Activated T-helper 1 cell treated with anti-CD3 and anti-CD28 coated beads, Interleukin-2, amount 50 U/mL, for 16 hours (primary cell): Measurements from ENCODE around the gene DNAJB6.
"Not testable (repeated sequence)": the region's sequence is repeated elsewhere in the genome, so short reads cannot be mapped to it uniquely, and the experiment has no call there.

Source experiments
- DNase-seq, 2 donors: peaks; one replicate each; pipeline ENCODE4 v3.0.0-alpha.2; 2020; ENCODE audit warnings: low read depth in 1 of 2, low spot score in 1 of 2

The DNAJB6 gene

DNA sequence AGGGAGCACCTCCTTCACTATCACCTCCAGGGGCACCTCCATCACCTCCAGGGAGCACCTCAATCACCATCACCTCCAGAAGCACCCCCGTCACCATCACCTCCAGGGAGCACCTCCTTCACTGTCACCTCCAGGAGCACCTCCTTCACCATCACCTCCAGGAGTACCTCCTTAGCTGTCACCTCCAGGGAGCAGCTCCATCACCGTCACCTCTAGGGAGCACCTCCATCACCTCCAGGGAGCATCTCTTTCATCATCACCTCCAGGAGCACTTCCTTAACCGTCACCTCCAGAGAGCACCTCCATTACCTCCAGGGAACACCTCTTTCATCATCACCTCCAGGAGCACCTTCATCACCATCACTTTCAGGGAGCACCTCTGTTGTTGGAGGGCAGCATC is 103.0 kb downstream of the DNAJB6 start:
- no peak for DNase-seq

- no peak for DNase-seq
These were observed 103.7 kb downstream of the DNAJB6 start for GRCh38 chr7:157440346-157441022.

DNA sequence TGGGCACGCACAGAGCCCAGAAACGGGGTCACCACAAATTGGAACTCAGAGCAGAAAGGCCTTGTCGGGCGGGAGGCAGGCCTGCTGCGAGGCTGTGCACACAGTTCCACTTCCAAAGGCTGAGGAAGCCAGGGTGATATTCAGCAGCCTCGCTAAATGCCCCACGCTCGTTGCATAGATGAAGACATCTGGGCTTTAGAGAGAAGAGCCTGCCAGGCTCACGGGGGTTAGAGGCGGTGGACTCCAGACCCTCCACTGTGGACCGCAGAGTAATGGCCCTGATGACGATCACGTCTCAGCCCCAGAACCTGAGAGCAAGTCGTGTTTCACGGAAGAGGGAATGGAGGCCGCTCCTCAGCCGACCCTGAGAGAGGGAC is 104.2 kb downstream of the DNAJB6 start:
- no peak for DNase-seq

GRCh38 chr7:157442456-157442855 is 105.7 kb downstream of the DNAJB6 start:
- DNase-seq, result no peak

GRCh38 chr7:157442993-157443831 is 106.4 kb downstream of the DNAJB6 start:
- no peak for DNase-seq

- DNase-seq, result no peak
These were observed 107.4 kb downstream of the DNAJB6 start for GRCh38 chr7:157444011-157444842.

GRCh38 chr7:157444843-157445135 is 108.0 kb downstream of the DNAJB6 start:
- DNase-seq, result no peak

DNA sequence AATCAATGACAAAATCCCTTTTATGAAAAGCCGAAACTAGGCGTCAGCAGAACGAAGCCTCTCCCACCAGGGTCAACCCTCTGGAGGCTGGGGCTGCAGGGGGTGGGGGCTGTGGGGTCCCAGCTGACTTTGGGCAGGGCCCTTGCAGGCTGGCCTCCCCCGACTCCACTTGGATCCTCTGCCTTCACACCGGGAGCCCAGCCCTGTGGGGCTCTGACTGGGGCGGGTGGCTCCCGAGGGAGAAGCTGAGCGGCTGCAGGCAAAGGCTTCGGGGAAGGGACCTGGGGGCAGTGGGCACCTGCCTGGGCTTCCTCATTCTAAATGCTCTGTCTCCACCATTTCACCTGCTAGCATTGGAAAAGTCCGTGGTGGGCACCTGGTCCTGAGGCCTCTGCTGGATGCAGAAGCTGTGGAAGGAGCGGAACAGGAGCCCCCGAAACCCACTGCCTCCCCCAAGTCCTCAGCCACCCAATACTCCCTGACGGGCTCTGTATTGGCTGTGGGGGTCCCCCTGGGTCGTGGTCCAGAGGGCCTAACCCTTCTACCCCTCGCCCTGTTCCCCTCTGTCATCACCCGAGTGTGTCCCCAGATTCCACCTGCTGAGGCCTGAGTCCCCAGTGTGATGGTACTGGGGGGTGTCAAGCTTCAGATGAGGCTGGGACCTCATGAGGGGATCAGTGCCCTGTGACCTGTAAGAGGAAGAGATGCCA is 108.6 kb downstream of the DNAJB6 start:
- no peak for DNase-seq

- no peak for DNase-seq
These were observed 109.1 kb downstream of the DNAJB6 start for GRCh38 chr7:157445956-157446295.

DNA sequence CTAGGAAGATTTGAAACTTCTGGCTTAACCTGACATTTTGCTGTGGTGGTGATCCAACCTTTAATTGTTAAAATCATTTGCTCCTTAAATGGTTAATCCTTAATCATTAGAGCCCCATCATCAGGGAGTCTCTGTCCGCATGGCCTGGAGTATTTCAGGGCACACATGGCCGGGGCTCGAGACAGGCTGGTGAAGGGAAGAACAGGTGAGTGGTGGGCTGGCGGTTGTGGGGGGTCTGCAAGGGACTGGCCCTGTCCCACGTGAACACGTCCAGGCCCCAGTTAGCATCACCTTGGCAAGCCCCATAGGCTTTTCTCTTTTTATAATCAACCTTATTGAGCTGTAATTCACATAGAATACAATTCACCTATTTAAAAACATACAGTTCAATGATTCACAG is 109.5 kb downstream of the DNAJB6 start:
- DNase-seq, result no peak

DNA sequence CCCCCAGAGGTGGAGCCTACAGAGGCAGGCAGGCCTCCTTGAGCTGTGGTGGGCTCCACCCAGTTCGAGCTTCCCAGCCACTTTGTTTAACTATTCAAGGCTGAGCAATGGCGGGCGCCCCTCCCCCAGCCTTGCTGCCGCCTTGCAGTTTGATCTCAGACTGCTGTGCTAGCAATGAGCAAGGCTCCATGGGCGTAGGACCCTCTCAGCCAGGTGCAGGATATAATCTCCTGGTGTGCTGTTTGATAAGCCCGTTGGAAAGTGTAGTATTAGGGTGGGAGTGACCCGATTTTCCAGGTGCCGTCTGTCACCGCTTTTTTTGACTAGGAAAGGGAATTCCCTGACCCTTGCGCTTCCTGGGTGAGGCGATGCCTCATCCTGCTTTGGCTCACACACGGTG is 117.2 kb downstream of the DNAJB6 start:
- DNase-seq, result not testable (repeated sequence)

DNA sequence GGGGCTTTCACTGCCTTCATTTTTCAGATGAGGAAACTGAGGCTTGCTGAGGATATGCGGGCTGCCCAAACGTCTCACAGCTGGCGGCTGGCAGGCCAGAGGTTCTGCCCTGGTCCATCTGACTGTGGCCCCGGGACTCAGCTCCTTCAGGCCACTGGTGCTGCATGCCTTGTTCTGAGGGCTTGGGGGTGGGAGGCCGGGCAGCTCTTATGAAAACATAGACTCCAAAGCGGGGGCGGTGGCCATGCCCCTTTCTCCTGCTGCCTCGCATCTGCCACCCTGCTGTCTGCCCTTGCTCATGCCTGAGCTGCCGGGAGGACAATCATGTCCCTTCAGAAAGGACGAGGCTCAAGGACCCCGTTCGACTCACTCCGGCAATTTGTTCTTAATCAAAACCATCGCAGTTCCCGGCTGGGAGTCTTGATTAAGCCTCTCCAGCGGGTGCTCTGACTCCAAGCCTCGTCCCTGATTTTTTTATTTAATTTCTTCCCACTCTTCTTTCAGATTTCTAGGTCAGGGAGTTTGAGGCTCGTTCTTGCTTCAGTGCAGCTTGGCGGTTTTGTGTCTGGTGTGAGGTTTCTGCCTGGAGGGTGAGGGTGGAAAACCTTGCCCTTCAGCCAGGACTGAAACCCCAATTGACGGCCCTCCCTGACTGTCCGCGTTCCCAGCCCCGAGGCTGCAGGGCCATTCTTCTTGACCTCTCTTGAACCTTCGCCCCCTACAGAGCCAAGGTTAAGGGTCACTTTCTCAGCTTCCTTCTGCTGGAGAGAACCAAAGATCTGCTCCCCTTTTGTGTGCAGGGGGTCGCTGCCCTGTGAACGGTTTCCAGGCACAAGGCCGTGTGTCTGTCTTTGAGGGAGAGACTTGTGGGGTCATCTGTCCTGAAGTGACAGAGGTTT is 120.8 kb downstream of the DNAJB6 start:
- DNase-seq, result no peak

- no peak for DNase-seq
These were observed 121.4 kb downstream of the DNAJB6 start for GRCh38 chr7:157458254-157458633.

DNA sequence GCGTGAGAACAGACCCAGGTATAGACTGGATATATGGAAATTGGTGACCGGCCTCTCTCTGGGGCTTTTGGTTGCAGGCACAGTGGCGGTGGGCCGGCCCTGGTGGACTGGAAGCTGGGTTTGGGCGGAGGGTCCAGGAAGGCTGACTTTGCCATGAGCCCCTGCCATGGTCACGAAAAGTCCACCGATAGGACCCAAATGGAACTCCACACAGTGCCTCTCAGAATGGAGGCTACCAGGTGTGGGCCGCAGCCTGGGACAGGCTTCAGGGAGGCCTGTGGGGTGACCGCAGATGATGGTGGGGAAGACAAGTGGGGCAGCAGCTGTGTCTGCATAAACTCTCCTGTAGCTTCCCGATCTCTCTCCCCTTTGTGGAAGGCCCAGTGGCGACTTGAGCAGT is 123.2 kb downstream of the DNAJB6 start:
- DNase-seq, result no peak

- DNase-seq, result no peak
These were observed 123.9 kb downstream of the DNAJB6 start for GRCh38 chr7:157460721-157461120.

DNA sequence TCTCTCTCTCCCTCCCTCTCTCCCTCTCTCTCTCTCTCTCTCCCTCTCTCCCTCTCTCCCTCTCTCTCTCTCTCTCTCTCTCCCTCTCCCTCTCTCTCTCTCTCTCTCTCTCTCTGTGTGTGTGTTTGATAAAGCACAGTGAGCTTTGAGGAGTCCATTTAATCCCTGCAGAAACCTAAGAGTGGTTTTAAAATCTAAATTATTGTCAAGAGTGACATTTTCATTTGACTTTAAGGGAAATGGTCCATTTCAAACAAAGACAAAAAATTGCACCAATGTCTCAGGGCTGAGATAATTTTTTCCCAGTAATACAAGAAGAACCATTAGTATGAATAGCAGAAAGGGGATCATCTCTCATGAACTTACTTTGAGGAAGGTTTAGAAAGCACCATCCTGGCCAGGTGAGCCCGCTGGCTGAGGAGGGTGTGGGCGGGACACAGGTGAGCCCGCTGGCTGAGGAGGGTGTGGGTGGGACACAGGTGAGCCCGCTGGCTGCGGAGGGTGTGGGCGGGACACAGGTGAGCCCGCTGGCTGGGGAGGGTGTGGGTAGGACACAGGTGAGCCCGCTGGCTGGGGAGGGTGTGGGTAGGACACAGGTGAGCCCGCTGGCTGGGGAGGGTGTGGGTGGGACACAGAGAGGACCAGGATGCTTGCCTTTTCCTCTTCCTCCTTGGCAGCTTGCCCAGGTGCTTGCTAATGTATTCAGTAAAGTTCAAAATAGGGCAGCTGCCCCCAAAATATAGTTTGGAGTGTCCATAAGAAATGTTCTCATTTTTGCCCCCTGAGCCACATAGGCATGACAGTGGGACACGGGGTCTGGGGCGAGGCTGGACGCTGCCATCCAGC is 125.0 kb downstream of the DNAJB6 start:
- DNase-seq, result no peak

DNA sequence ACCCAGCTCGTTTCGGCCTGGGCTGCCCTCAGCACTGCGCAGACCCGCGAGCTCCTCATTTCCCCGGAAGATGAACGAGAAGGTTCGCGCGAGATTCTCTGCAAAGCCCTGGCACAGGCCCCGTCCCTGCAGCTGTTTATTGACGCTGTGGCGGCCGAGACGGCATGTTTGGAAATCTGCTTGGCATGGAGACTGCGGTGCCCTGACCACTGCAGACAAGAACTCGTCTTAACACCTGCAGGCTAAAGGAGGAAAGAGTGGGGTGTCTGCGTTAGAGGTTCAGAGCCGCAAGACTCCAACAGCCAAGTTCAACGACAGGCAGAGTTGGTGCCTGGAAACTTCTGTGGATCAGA is 125.6 kb downstream of the DNAJB6 start:
- DNase-seq, result no peak

DNA sequence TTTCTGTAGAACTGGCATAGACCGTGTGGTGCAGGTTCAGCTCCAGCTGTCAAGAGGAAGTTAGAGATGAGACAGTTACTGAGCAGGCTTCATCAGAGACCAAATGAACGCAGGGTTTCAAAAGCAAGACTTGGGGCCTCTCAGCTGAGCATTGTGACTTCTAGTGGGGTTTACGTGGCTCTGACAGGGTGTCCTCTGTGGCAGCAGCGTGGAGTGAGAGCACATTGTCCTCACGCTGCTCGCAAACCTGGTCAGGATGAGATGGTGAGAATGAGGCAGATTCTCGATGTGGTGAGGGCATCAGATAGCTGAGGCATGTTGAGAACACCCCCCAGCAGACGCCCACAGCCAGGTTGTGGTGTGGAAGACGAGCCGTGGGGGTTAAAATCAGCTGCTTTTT is 126.0 kb downstream of the DNAJB6 start:
- no peak for DNase-seq

DNA sequence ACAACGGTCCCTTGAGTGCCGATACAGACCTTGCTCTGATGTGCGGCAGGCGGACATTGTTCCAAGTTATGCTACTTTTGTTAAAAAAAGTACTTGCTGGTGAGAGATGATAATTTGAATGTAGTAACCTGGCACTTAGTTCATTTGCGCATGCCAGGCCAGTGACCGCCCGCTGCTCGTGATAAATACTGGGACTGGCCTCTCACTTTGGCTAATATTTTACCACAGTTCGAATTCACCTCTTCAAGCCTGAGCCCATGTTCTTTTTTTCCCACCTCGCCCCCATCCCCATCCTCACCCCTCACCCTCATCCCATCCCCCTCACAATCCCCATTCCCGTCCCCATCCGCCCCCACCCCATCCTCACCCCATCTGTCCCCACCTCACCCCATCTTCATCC is 126.4 kb downstream of the DNAJB6 start:
- no peak for DNase-seq
